ENCODE measurements around the gene SLC25A44.

The SLC25A44 gene

GRCh38 chr1:156246241-156246780, 52.4 kb downstream of the SLC25A44 start:
- DNase-seq (ENCODE audit: low read depth in 2 of 2), result no peak
- H3K4me3 ChIP-seq (replicated peaks in 1 of 2; ENCODE audit: low read depth in 2 of 2, low read length in 2 of 2), result no peak overlapping the region
- TF ChIP-seq, protein P1, sequence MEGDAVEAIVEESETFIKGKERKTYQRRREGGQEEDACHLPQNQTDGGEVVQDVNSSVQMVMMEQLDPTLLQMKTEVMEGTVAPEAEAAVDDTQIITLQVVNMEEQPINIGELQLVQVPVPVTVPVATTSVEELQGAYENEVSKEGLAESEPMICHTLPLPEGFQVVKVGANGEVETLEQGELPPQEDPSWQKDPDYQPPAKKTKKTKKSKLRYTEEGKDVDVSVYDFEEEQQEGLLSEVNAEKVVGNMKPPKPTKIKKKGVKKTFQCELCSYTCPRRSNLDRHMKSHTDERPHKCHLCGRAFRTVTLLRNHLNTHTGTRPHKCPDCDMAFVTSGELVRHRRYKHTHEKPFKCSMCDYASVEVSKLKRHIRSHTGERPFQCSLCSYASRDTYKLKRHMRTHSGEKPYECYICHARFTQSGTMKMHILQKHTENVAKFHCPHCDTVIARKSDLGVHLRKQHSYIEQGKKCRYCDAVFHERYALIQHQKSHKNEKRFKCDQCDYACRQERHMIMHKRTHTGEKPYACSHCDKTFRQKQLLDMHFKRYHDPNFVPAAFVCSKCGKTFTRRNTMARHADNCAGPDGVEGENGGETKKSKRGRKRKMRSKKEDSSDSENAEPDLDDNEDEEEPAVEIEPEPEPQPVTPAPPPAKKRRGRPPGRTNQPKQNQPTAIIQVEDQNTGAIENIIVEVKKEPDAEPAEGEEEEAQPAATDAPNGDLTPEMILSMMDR (IDR thresholded peaks at IDR 0.05; ENCODE audit: low read depth, low read length), result no peak

- no peak overlapping the region for H3K4me3 ChIP-seq (replicated peaks in 1 of 2; ENCODE audit: low read depth in 2 of 2, low read length in 2 of 2)
- no peak for DNase-seq (ENCODE audit: low read depth in 2 of 2)
- TF ChIP-seq, protein P1 (IDR thresholded peaks at IDR 0.05; ENCODE audit: low read depth, low read length), result no peak
These were observed 53.0 kb downstream of the SLC25A44 start for GRCh38 chr1:156246781-156247459.

DNA sequence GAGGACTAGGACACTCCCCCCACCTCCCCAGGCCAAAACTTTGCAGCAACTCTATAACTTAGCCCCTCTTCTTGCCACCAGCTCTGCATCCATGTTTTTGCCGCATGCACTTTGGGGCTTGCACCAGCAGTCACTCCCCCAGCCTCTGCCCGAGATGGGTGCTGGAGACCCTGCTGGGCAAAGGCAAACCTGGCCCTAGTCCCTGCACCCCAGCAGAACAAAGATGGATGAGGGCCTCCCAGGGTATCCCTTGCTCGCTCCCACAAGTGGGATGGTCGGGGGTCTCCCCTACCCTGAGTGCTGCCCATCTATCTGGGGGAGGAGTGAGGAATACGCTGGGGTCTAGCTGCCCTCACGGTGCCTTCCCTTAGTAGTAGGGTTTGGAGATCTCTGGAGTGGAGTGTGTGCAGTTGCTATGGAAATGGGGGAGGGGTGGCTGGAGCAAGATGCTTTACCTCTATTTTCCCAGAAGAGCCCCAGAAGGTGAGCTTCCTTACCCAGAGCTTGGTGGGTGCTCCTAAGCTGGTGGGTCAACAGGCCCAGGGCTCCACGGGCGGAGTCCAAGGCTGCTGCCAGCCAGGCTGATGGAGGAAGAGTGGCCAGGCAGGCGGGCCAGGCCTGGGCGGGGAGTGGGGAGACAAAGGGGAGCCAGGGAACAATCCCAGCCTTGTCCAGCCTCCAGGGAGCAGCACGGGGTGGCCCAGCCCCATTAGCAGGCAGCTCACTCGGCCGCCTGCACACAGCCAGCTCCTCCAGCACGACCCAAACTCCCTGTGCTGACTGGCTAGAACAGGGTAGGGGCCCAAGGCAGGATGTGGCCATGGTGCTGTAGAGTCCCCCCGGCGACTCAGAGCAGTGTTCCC, 53.8 kb downstream of the SLC25A44 start, which contains the start of gene PAQR6:
PAQR6 (minus strand) TSS at position 597 of the 863 bp plus-strand sequence. CDS start 1,325 bp downstream, outside the sequence.
- TF ChIP-seq, protein P1 (IDR thresholded peaks at IDR 0.05; ENCODE audit: low read depth, low read length), result no peak
- no peak for DNase-seq (ENCODE audit: low read depth in 2 of 2)
- H3K4me3 ChIP-seq (replicated peaks in 1 of 2; ENCODE audit: low read depth in 2 of 2, low read length in 2 of 2), result no peak within 1 kb of the TSS

- no peak overlapping the region for H3K4me3 ChIP-seq (replicated peaks in 1 of 2; ENCODE audit: low read depth in 2 of 2, low read length in 2 of 2)
- TF ChIP-seq, protein P1 (IDR thresholded peaks at IDR 0.05; ENCODE audit: low read depth, low read length), result no peak
- DNase-seq (ENCODE audit: low read depth in 2 of 2), result no peak
These were observed 54.4 kb downstream of the SLC25A44 start for GRCh38 chr1:156248323-156248683.

GRCh38 chr1:156249593-156249992, 55.7 kb downstream of the SLC25A44 start:
- TF ChIP-seq, protein P1 (IDR thresholded peaks at IDR 0.05; ENCODE audit: low read depth, low read length), result no peak
- no peak for DNase-seq (ENCODE audit: low read depth in 2 of 2)
- no peak overlapping the region for H3K4me3 ChIP-seq (replicated peaks in 1 of 2; ENCODE audit: low read depth in 2 of 2, low read length in 2 of 2)

GRCh38 chr1:156251527-156251926, 57.6 kb downstream of the SLC25A44 start:
- H3K4me3 ChIP-seq (replicated peaks in 1 of 2; ENCODE audit: low read depth in 2 of 2, low read length in 2 of 2), result no peak overlapping the region
- TF ChIP-seq, protein P1 (IDR thresholded peaks at IDR 0.05; ENCODE audit: low read depth, low read length), result no peak
- peak in 1 of 2 donors; percentile 38 for DNase-seq (ENCODE audit: low read depth in 2 of 2)

All from cardiac fibroblast (primary cell).